ENCODE data around the gene GJB4. TPM values are rescaled to one million over a fixed set of nuclear protein-coding genes. Genes with fewer than 3 reads are reported as not detected.
"Not testable (repeated sequence)": the region's sequence is repeated elsewhere in the genome, so short reads cannot be mapped to it uniquely, and the experiment has no call there.

Gene GJB4
- total and polyA plus RNA-seq, 7 experiments from 2014 or later = not detected

- Histone ChIP-seq H3K27me3 (ENCODE audit: control insufficient read depth in 2 of 2, insufficient read depth in 2 of 2, low read length in 2 of 2) (no peaks in the 10 kb centered on the region), H3K27ac (ENCODE audit: low read depth, low read length) (no peak overlapping the region), H3K4me1 (ENCODE audit: control insufficient read depth in 2 of 2, insufficient read depth in 2 of 2, low read length in 2 of 2) (no peaks in the 10 kb centered on the region), H3K36me3 (ENCODE audit: control insufficient read depth in 2 of 3, insufficient read depth in 3 of 3, low read length in 3 of 3) (no peaks in the 10 kb centered on the region), H3K9me3 (ENCODE audit: control insufficient read depth in 2 of 3, low read length in 3 of 3) (no peaks in the 10 kb centered on the region), H3K4me3 (ENCODE audit: low read length) (no peak overlapping the region)
- DNase-seq (no peak), ATAC-seq (no peak)
- intact Hi-C loops (cut with micrococcal nuclease) = no loop called here
- H3K27ac Mint-ChIP-seq = no peak overlapping the region
- CTCF ChIA-PET = no interaction called here
- H3K36me3 Mint-ChIP-seq = peaks cover 7 to 40% (median 28%) of the 10 kb centered on the region in 5 donors
- peaks cover 0 to 8% (median 0%) of the 10 kb centered on the region in 7 donors for H3K4me1 Mint-ChIP-seq
- POLR2A ChIA-PET = no interaction called here
- H3K9me3 Mint-ChIP-seq = peaks cover 0 to 21% (median 8%) of the 10 kb centered on the region in 11 donors
- no peak overlapping the region for H3K4me3 Mint-ChIP-seq
- H3K27me3 Mint-ChIP-seq = no peaks in the 10 kb centered on the region
Measured at GRCh38 chr1:34808051-34808810, 48.7 kb downstream of the GJB4 start.

- H3K4me1 ChIP-seq (ENCODE audit: control insufficient read depth in 2 of 2, insufficient read depth in 2 of 2, low read length in 2 of 2); H3K4me1 Mint-ChIP-seq; H3K27ac Mint-ChIP-seq; H3K4me3 ChIP-seq (ENCODE audit: low read length); H3K36me3 ChIP-seq (ENCODE audit: control insufficient read depth in 2 of 3, insufficient read depth in 3 of 3, low read length in 3 of 3); H3K4me3 Mint-ChIP-seq; H3K27ac ChIP-seq (ENCODE audit: low read depth, low read length); CTCF ChIA-PET; H3K27me3 Mint-ChIP-seq; ATAC-seq; H3K9me3 ChIP-seq (ENCODE audit: control insufficient read depth in 2 of 3, low read length in 3 of 3); H3K27me3 ChIP-seq (ENCODE audit: control insufficient read depth in 2 of 2, insufficient read depth in 2 of 2, low read length in 2 of 2); POLR2A ChIA-PET; DNase-seq; intact Hi-C loops (cut with micrococcal nuclease): not testable (repeated sequence)
- Mint-ChIP-seq H3K9me3 (peaks cover 0 to 11% (median 4%) of the 10 kb centered on the region in 11 donors), H3K36me3 (peaks cover 7 to 37% (median 13%) of the 10 kb centered on the region in 5 donors)
Measured at GRCh38 chr1:34810781-34811180, 51.2 kb downstream of the GJB4 start.

Other genes starting within 250 kb of the GJB4 start
- not detected for gene GJB5, start 4.7 kb upstream of the GJB4 start, total RNA-seq
- gene GJB5, start 4.7 kb upstream of the GJB4 start, polyA plus RNA-seq = not detected
- not detected for gene GJB3, start 21.5 kb downstream of the GJB4 start, total RNA-seq
- gene GJB3, start 21.5 kb downstream of the GJB4 start, polyA plus RNA-seq = not detected
- not detected for gene GJA4, start 33.3 kb downstream of the GJB4 start, total RNA-seq
- not detected for gene GJA4, start 33.3 kb downstream of the GJB4 start, polyA plus RNA-seq
- gene SMIM12, start 100.0 kb downstream of the GJB4 start, total RNA-seq = 10 to 100 TPM; 29.1 to 46.4 (median 38.2) TPM
- 10 to 100 TPM; 60.9 to 74.3 TPM for gene SMIM12, start 100.0 kb downstream of the GJB4 start, polyA plus RNA-seq
- 1 to 10 TPM in 4 of 5 experiments, under 1 TPM in 1; 0.29 to 1.4 (median 1.2) TPM for gene DLGAP3, start 169.9 kb downstream of the GJB4 start, total RNA-seq
- gene DLGAP3, start 169.9 kb downstream of the GJB4 start, polyA plus RNA-seq = under 1 TPM in 1 of 2 donors, not detected in 1; 0.13 TPM
- gene TMEM35B, start 225.6 kb downstream of the GJB4 start, total RNA-seq = 10 to 100 TPM in 4 of 5 experiments, 1 to 10 TPM in 1; 5.4 to 37.7 (median 32.8) TPM
- gene TMEM35B, start 225.6 kb downstream of the GJB4 start, polyA plus RNA-seq = 100 to 1,000 TPM; 161 to 166 TPM